Measurements from ENCODE around the gene HEATR9. TPM values are rescaled to one million over a fixed set of nuclear protein-coding genes. Genes with fewer than 3 reads are reported as not detected.

Gene HEATR9
- total RNA-seq, 6 experiments from 2014 or later: not detected

GRCh38 chr17:35906926-35907637 is 38.4 kb upstream of the HEATR9 start:
- DNase-seq: no peak
- 80% methylated on average over 2 of the region's 3 CpGs for WGBS (ENCODE audit: insufficient coverage, low coverage, low lambda C conversion rate, missing lambda C conversion rate)
- H3K36me3 ChIP-seq: no peaks in the 10 kb centered on the region
- H3K9me3 ChIP-seq: no peaks in the 10 kb centered on the region
- ATAC-seq: no peak
- no peak overlapping the region for H3K27ac ChIP-seq
- TF ChIP-seq CTCF (IDR thresholded peaks at IDR 0.05): no peak
- TF ChIP-seq POLR2A (IDR thresholded peaks at IDR 0.05): no peak
- H3K27me3 ChIP-seq: no peaks in the 10 kb centered on the region
- peaks cover 0 to under 1% (median 0%) of the 10 kb centered on the region in 4 donors for H3K4me1 ChIP-seq
- H3K4me3 ChIP-seq: no peak overlapping the region
- intact Hi-C loops (cut with DNase I): no loop called here

GRCh38 chr17:35906191-35906925 is 37.7 kb upstream of the HEATR9 start:
- no peaks in the 10 kb centered on the region for H3K4me1 ChIP-seq
- ATAC-seq (no peak), DNase-seq (no peak)
- no peak overlapping the region for H3K4me3 ChIP-seq
- no peak overlapping the region for H3K27ac ChIP-seq
- no peaks in the 10 kb centered on the region for H3K27me3 ChIP-seq
- intact Hi-C loops (cut with DNase I): no loop called here
- no peaks in the 10 kb centered on the region for H3K9me3 ChIP-seq
- no peak for TF ChIP-seq POLR2A (IDR thresholded peaks at IDR 0.05)
- TF ChIP-seq CTCF (IDR thresholded peaks at IDR 0.05): no peak
- no peaks in the 10 kb centered on the region for H3K36me3 ChIP-seq
- 94% methylated on average over 3 of the region's 5 CpGs for WGBS (ENCODE audit: insufficient coverage, low coverage, low lambda C conversion rate, missing lambda C conversion rate)

GRCh38 chr17:35903451-35903850 is 34.8 kb upstream of the HEATR9 start:
- TF ChIP-seq CTCF (IDR thresholded peaks at IDR 0.05) (no peak), POLR2A (IDR thresholded peaks at IDR 0.05) (no peak)
- DNase-seq (no peak), ATAC-seq (no peak)
- Histone ChIP-seq H3K4me3 (no peak overlapping the region), H3K36me3 (no peaks in the 10 kb centered on the region), H3K4me1 (peaks cover 0 to 6% (median 0%) of the 10 kb centered on the region in 4 donors), H3K9me3 (no peaks in the 10 kb centered on the region), H3K27me3 (no peaks in the 10 kb centered on the region), H3K27ac (no peak overlapping the region)
- intact Hi-C loops (cut with DNase I): no loop called here
- WGBS (ENCODE audit: insufficient coverage, low coverage, low lambda C conversion rate, missing lambda C conversion rate): 93% methylated on average over 5 of the region's 5 CpGs

GRCh38 chr17:35901631-35902175 is 33.0 kb upstream of the HEATR9 start:
- Histone ChIP-seq H3K9me3 (no peaks in the 10 kb centered on the region), H3K4me1 (peaks cover 0 to 7% (median 0%) of the 10 kb centered on the region in 4 donors), H3K36me3 (no peaks in the 10 kb centered on the region), H3K27ac (no peak overlapping the region), H3K27me3 (no peaks in the 10 kb centered on the region), H3K4me3 (no peak overlapping the region)
- DNase-seq (no peak), ATAC-seq (no peak)
- no peak for TF ChIP-seq CTCF (IDR thresholded peaks at IDR 0.05)
- TF ChIP-seq POLR2A (IDR thresholded peaks at IDR 0.05): no peak
- 88% methylated on average over 8 of the region's 9 CpGs for WGBS (ENCODE audit: insufficient coverage, low coverage, low lambda C conversion rate, missing lambda C conversion rate)
- intact Hi-C loops (cut with DNase I): no loop called here
